ENCODE measurements around the gene USH2A. TPM values are rescaled to one million over a fixed set of nuclear protein-coding genes. Genes with fewer than 3 reads are reported as not detected.

Gene USH2A
- total RNA-seq = not detected in 2 replicates

GRCh38 chr1:216422821-216423520, at the start of gene USH2A:
TSS of gene USH2A (minus strand) at chr1:216423448. CDS start at chr1:216422336, 1,112 bp downstream.

